Activated T-cell treated with anti-CD3 and anti-CD28 coated beads, Interleukin-2, amount 50 U/mL, for 24 hours (primary cell): ENCODE measurements around the gene NPTX2.

Experiments
- DNase-seq: peaks from one replicate; pipeline ENCODE4 v3.0.0-alpha.2; 2020
- H3K27ac Mint-ChIP-seq: 2 replicates; pipeline ENCODE4 v1.8.0; 2020; ENCODE audit warnings: mild to moderate bottlenecking, mixed read lengths
- H3K27me3 Mint-ChIP-seq: 2 replicates; pipeline ENCODE4 v1.8.0; 2020; ENCODE audit warnings: mixed read lengths
- H3K36me3 Mint-ChIP-seq: 2 replicates; pipeline ENCODE4 v1.8.0; 2020; ENCODE audit warnings: low read depth, mixed read lengths
- H3K4me1 Mint-ChIP-seq: 2 replicates; pipeline ENCODE4 v1.8.0; 2020; ENCODE audit warnings: low read depth, mixed read lengths
- H3K4me3 Mint-ChIP-seq: 2 replicates; pipeline ENCODE4 v1.8.0; 2020; ENCODE audit warnings: mild to moderate bottlenecking, moderate library complexity, mixed read lengths
- H3K9me3 Mint-ChIP-seq: 2 replicates; pipeline ENCODE4 v1.8.0; 2020; ENCODE audit warnings: mixed read lengths

The NPTX2 gene

DNA sequence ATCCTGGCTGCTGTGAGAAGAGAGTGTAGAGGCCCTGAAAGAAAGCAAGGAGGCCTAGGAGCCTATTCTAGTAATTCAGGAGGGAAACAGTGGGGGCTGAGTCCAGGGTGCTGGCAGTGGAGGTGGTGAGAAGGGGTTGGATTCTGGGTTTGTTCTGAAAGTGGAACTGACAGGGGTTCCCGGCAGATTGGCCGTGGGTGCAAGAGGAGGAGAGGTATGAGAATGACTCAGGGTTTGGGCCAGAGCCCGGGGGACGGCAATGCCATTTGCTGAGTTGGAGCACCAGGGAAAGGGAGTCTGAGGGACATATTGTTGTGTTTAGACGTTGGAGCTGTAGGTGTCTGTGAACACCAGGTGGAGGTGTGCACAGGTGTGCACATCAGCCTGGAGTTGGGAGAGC, 38.5 kb downstream of the NPTX2 start:
- Mint-ChIP-seq H3K27me3 (peaks cover 2% of the 10 kb centered on the region), H3K4me1 (no peaks in the 10 kb centered on the region), H3K9me3 (no peaks in the 10 kb centered on the region), H3K27ac (no peak overlapping the region), H3K4me3 (no peak overlapping the region), H3K36me3 (no peaks in the 10 kb centered on the region)
- no peak for DNase-seq

DNA sequence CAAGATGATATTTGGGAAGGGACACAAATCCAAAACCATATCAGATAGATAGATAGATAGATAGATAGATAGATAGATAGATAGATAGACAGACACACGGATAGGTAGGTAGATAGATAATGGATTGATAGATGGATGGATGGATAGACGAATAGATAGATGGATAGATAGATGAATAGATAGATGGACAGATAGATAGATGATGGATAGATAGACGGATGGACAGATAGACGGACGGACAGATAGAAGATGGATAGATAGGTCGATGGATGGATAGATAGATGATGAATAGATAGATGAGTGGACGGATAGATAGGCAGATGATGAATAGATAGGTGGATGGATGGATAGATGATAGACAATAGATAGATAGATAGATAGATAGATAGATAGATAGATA, 39.8 kb downstream of the NPTX2 start:
- H3K27me3 Mint-ChIP-seq: no peaks in the 10 kb centered on the region
- no peaks in the 10 kb centered on the region for H3K9me3 Mint-ChIP-seq

DNA sequence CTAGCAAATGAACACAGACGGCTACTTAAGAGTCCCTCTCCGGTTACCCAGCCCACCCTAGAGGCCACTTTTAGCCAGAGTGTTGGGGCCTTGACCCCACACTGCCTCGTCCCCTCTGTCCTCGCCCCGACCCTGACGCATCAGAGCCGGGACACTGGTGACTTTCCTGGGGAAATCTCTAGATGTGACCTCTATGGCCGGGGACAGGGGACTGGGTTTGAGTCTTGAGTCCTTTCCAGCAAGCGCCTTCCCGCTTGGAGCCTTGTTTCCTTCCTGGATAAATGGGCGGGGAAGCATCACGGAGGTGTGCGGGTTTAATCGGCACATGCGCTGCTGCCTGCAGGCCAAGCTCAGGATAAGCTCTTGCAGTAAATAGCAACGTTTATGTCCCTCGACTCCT, 40.7 kb downstream of the NPTX2 start:
- no peak for DNase-seq
- H3K4me1 Mint-ChIP-seq: no peaks in the 10 kb centered on the region
- H3K27ac Mint-ChIP-seq: no peak overlapping the region
- no peaks in the 10 kb centered on the region for H3K27me3 Mint-ChIP-seq
- no peak overlapping the region for H3K4me3 Mint-ChIP-seq
- no peaks in the 10 kb centered on the region for H3K9me3 Mint-ChIP-seq
- H3K36me3 Mint-ChIP-seq: no peaks in the 10 kb centered on the region

More for the DNA sequence above, 39.8 kb downstream of the NPTX2 start:
- Mint-ChIP-seq H3K4me1 (no peaks in the 10 kb centered on the region), H3K4me3 (no peak overlapping the region), H3K27ac (no peak overlapping the region), H3K36me3 (no peaks in the 10 kb centered on the region)
- no peak for DNase-seq

DNA sequence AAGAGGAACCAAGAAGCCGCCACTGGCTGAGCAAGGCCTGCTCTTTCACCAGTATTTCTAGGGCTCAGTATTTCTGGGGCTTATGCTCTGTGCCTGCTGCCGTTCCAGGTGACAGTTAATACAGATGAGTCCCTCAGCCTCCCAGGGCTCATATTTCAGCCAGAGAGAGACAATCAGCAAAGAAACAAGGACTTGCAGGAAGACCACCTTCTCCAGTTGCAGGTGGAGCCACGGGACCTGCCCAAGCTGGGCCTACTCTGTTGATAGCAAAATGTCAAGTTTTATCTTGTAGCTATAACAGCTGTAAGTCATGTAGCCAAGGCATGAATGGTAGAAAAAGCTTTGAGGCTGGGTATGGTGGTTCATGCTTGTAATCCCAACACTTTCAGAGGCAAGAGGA, 42.7 kb downstream of the NPTX2 start:
- Mint-ChIP-seq H3K27ac (no peak overlapping the region), H3K27me3 (no peaks in the 10 kb centered on the region), H3K9me3 (no peaks in the 10 kb centered on the region), H3K4me1 (no peaks in the 10 kb centered on the region), H3K36me3 (no peaks in the 10 kb centered on the region), H3K4me3 (no peak overlapping the region)
- DNase-seq: no peak

DNA sequence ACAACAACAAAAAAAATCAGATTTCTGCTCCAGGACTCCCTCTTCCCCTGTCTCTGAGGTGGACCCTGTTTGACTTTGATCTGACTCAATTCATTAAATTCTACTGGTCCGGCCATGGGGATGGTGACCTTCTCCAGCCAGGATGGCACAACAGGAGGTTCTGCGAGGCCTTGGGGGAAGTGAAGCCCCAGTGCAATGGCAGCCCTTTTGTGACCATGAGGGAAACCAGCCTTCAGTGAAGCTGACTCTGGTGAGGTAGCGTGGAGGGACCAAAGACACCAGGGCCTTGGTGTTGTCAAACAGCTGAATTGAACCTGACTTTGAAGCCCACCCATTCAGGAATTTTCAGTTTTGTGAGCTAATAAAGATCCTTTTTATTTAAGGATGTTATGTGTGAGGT, 44.5 kb downstream of the NPTX2 start:
- Mint-ChIP-seq H3K27me3 (peaks cover 2% of the 10 kb centered on the region), H3K36me3 (no peaks in the 10 kb centered on the region), H3K27ac (no peak overlapping the region), H3K4me1 (no peaks in the 10 kb centered on the region), H3K9me3 (no peaks in the 10 kb centered on the region), H3K4me3 (no peak overlapping the region)
- no peak for DNase-seq

DNA sequence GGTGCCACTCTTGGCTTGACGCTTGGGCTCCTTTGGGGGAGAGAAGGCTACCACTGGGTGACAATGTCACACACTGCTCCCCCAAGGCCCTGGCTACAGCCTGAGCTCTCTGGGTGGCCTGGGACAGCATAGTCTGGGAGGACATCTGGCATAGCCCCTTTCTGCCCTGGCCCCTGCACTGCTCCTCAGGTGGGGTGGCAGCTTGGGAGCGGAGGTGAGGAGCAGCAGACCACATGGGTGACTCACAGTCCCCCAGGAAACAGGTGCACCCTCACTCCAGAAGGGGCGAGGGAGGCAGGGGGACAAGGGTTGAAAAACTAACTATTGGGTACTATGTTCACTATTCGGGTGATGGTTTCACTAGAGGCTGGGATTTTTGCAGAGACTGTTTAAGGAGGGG, 45.2 kb downstream of the NPTX2 start:
- H3K27ac Mint-ChIP-seq: no peak overlapping the region
- H3K9me3 Mint-ChIP-seq: no peaks in the 10 kb centered on the region
- no peak for DNase-seq
- H3K4me1 Mint-ChIP-seq: no peaks in the 10 kb centered on the region
- peaks cover 2% of the 10 kb centered on the region for H3K27me3 Mint-ChIP-seq
- no peak overlapping the region for H3K4me3 Mint-ChIP-seq
- no peaks in the 10 kb centered on the region for H3K36me3 Mint-ChIP-seq

DNA sequence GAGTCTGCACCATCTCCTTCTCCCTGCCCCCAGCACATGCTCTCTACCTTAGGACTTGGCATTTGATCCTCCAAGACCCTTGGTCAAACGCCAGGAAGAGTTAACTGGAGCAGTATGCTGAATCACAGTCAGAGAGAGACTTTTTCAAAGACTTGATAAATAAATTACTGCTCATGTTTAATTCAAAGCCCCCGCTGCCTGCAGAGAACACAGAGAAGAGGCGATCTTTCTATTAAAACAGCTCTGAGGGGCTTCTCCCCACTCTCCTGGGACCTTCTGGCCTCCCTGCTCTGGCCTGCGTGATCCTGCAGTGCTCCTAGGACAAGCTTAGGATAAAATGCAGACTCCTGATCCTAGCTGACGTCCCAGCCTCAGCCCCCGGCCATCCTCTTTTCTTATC, 47.8 kb downstream of the NPTX2 start:
- Mint-ChIP-seq H3K4me1 (no peaks in the 10 kb centered on the region), H3K9me3 (no peaks in the 10 kb centered on the region), H3K4me3 (no peak overlapping the region), H3K27ac (no peak overlapping the region), H3K27me3 (peaks cover 2% of the 10 kb centered on the region), H3K36me3 (no peaks in the 10 kb centered on the region)
- DNase-seq: no peak

DNA sequence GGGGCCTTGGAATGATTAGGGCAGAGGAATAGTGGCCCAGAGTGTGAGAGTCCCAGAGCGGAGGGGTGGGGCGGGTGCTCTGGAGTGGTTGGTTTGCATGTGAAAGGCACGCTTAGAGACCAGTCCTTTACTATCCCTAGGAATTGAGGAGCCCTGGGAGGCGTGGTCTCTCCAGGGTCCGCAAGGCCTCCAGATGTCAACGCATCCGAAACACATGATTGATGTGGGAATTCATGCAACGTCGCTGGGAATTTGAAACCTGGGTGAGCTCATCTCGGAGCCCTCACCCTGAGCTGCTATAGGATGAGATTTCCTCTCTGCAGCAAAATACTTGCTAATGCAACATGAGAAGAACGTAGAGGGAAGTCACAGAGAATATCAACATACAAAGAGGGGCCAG, 51.2 kb downstream of the NPTX2 start:
- H3K36me3 Mint-ChIP-seq: no peaks in the 10 kb centered on the region
- no peak overlapping the region for H3K4me3 Mint-ChIP-seq
- no peaks in the 10 kb centered on the region for H3K4me1 Mint-ChIP-seq
- peaks cover 2% of the 10 kb centered on the region for H3K27me3 Mint-ChIP-seq
- no peak overlapping the region for H3K27ac Mint-ChIP-seq
- no peak for DNase-seq
- H3K9me3 Mint-ChIP-seq: no peaks in the 10 kb centered on the region

DNA sequence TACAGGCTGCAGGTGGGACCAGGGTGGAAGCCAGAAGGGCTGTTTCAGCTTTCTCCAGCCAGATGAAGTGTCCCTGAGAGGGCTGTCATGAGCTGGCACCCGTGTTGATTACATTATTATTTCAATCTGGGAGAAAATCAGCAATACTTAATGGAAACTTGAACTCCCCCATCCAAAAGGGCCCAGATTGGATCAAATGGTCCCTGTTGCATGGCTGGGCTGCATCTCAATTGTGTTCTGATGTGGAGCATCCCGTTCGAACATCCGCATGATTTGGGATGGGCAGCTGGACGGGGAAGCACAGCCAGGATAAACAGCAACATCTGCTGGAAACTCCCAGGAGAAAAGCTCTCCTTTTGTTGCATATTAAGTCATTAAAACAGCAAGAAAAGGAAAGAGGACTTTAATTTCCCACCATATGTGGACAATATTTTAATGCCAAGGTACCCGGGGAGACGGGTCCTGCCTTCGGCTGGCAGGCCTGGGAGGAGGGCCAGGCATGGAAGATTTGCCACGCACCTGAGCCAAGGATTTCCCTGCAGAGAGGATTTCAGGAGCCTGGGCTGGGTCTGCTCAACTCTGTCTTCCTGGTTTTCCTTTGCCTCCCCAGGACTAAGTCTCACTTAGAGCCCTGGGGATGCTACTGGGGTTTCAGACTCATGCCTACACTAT, 52.4 kb downstream of the NPTX2 start:
- no peak overlapping the region for H3K4me3 Mint-ChIP-seq
- H3K4me1 Mint-ChIP-seq: no peaks in the 10 kb centered on the region
- H3K9me3 Mint-ChIP-seq: no peaks in the 10 kb centered on the region
- no peaks in the 10 kb centered on the region for H3K36me3 Mint-ChIP-seq
- H3K27me3 Mint-ChIP-seq: peaks cover 2% of the 10 kb centered on the region
- H3K27ac Mint-ChIP-seq: no peak overlapping the region
- DNase-seq: no peak

DNA sequence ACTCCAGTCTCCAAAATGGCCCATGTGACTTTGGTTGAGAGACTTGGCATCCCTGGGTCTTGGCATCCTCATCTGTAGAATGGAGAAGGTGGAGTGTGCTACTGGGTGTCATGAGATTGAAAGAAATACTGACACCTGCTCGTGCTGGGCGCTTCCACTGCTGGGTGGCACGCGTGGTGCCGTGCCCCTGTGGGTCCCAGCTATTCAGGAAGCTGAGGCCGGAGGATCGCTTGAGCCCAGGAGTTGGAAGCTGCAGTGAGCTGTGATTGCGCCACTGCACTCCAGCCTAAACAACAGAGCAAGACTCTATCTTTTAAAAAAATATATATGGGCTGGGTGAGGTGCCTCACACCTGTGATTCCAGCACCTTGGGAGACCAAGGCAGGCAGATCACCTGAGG, 53.1 kb downstream of the NPTX2 start:
- H3K27me3 Mint-ChIP-seq: peaks cover 3% of the 10 kb centered on the region
- H3K9me3 Mint-ChIP-seq: no peaks in the 10 kb centered on the region
- no peaks in the 10 kb centered on the region for H3K4me1 Mint-ChIP-seq
- no peak overlapping the region for H3K4me3 Mint-ChIP-seq
- no peaks in the 10 kb centered on the region for H3K36me3 Mint-ChIP-seq
- no peak for DNase-seq
- no peak overlapping the region for H3K27ac Mint-ChIP-seq

DNA sequence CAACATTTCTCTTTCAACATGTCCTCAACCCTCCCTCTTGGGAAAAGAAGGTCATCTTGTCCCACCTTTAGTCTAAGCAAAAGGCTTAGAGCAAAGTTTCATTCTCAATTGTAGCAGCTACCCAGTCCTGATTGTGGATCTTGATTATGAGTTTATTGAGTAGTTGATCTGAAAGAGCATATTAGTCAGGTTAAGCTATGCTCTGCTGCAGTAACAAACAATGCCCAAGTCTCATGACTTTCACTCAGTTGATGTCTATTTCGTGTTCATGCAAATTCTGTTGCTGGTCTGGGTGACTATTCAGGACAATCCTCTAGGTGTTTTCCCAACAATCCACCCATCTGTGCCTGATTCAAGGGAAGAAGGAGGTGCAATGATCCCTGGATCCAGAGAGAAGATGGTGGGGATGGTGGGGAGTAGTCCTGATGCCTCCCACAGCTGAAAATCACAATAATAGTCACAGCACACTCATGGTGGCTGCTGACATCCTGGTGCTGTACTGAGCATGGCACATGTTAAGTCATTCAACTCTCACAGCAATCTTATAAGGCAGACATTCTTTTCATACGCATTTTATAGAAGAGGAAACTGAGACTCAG, 54.7 kb downstream of the NPTX2 start:
- Mint-ChIP-seq H3K27ac (no peak overlapping the region), H3K4me3 (no peak overlapping the region), H3K9me3 (no peaks in the 10 kb centered on the region), H3K4me1 (no peaks in the 10 kb centered on the region), H3K36me3 (no peaks in the 10 kb centered on the region), H3K27me3 (peaks cover 3% of the 10 kb centered on the region)
- no peak for DNase-seq

DNA sequence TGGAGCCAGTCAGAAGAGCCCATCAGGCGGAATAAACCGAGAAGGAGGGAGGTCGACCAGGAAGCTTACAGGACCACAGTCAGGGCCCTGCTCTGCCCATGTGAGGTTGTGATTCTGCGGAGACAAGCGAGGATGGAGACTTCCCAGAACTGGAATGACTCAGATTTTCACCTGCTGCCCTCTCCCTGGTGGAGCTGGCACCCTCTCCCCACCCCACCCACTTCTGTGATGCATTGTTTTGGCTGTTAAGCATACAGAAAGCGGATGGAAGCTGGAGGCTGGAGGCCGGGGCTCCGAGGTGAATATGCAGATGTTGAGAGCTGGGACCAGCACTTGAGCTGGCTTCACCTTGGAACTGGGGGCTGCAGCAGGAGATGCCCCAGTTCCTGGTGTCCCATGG, 57.4 kb downstream of the NPTX2 start:
- Mint-ChIP-seq H3K27ac (no peak overlapping the region), H3K4me3 (no peak overlapping the region), H3K36me3 (no peaks in the 10 kb centered on the region), H3K4me1 (no peaks in the 10 kb centered on the region), H3K27me3 (peaks cover 3% of the 10 kb centered on the region), H3K9me3 (no peaks in the 10 kb centered on the region)
- no peak for DNase-seq

DNA sequence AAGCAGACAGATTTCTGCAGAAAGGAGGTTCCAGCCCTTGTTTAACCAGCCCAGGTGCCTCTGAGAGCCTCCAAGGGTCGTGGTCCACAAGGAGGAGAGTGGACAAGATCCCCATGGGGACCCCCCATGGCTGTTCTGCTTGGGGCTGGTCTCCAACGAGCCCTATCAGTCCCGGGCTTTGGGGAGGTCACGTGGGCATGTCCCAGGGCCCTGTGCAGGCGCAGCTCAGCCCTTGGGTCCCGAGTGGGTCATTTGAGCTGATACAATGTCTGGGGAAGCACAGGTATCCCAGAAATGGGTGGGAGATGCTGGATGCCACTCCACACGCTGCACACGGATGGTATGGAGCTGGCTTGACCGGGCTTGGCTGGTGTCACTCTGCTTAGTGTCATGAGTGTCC, 57.8 kb downstream of the NPTX2 start:
- no peak overlapping the region for H3K4me3 Mint-ChIP-seq
- no peak overlapping the region for H3K27ac Mint-ChIP-seq
- H3K9me3 Mint-ChIP-seq: no peaks in the 10 kb centered on the region
- no peaks in the 10 kb centered on the region for H3K36me3 Mint-ChIP-seq
- peaks cover 6% of the 10 kb centered on the region for H3K27me3 Mint-ChIP-seq
- no peaks in the 10 kb centered on the region for H3K4me1 Mint-ChIP-seq
- no peak for DNase-seq

DNA sequence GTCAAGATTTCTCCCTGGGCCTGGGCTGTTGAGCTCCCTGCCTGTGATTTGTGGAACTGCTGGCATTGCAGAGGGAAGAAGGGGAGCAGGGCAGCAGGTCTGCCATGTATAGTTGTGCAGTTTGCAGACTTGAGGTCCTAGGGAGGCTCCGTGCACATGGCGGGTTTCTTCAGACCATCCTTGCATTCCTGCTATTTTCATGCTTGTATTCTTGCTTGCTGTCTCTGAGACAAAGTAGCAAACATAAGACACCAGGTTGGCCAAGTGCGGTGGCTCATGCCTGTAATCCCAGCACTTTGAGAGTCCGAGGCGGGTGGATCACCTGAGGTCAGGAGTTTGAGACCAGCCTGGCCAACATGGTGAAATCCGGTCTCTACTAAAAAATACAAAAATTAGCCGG, 61.1 kb downstream of the NPTX2 start:
- H3K9me3 Mint-ChIP-seq: no peaks in the 10 kb centered on the region
- no peak overlapping the region for H3K27ac Mint-ChIP-seq
- no peak for DNase-seq
- peaks cover 26% of the 10 kb centered on the region for H3K27me3 Mint-ChIP-seq
- H3K36me3 Mint-ChIP-seq: no peaks in the 10 kb centered on the region
- H3K4me3 Mint-ChIP-seq: no peak overlapping the region
- peaks cover 2% of the 10 kb centered on the region for H3K4me1 Mint-ChIP-seq
